GM12891 (cell line): Measurements from ENCODE around the gene FIGN.

Source experiments
- POLR2A ChIP-seq: IDR thresholded peaks from 2 replicates; pipeline ENCODE4 v1.6.1; 2011; ENCODE audit warnings: low read depth, low read length, control low read depth
- POLR2AphosphoS5 ChIP-seq: IDR thresholded peaks from 2 replicates; pipeline ENCODE4 v1.6.1; 2011; ENCODE audit warnings: low read depth, low read length, control low read depth
- SPI1 ChIP-seq: IDR thresholded peaks from 2 replicates; pipeline ENCODE4 v1.6.1; 2011; ENCODE audit warnings: low read depth, low read length, control low read depth

GRCh38 chr2:163601377-163601776 is 134.4 kb downstream of the FIGN start:
- no peak for TF ChIP-seq POLR2A
- TF ChIP-seq POLR2AphosphoS5: no peak
- TF ChIP-seq SPI1: no peak
